ENCODE data around the gene CCDC57.

The CCDC57 gene

GRCh38 chr17:82127704-82128103, 84.9 kb downstream of the CCDC57 start:
- TF ChIP-seq, protein P1, sequence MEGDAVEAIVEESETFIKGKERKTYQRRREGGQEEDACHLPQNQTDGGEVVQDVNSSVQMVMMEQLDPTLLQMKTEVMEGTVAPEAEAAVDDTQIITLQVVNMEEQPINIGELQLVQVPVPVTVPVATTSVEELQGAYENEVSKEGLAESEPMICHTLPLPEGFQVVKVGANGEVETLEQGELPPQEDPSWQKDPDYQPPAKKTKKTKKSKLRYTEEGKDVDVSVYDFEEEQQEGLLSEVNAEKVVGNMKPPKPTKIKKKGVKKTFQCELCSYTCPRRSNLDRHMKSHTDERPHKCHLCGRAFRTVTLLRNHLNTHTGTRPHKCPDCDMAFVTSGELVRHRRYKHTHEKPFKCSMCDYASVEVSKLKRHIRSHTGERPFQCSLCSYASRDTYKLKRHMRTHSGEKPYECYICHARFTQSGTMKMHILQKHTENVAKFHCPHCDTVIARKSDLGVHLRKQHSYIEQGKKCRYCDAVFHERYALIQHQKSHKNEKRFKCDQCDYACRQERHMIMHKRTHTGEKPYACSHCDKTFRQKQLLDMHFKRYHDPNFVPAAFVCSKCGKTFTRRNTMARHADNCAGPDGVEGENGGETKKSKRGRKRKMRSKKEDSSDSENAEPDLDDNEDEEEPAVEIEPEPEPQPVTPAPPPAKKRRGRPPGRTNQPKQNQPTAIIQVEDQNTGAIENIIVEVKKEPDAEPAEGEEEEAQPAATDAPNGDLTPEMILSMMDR (IDR thresholded peaks at IDR 0.05; ENCODE audit: borderline replicate concordance, insufficient read depth, low read depth, low read length) = no peak
- H3K4me3 ChIP-seq (ENCODE audit: low read depth, low read length) = no peak overlapping the region

- no peak overlapping the region for H3K4me3 ChIP-seq (ENCODE audit: low read depth, low read length)
- TF ChIP-seq, protein P1 (IDR thresholded peaks at IDR 0.05; ENCODE audit: borderline replicate concordance, insufficient read depth, low read depth, low read length) = no peak
These were observed 85.4 kb downstream of the CCDC57 start for GRCh38 chr17:82127315-82127595.

- TF ChIP-seq, protein P1 (IDR thresholded peaks at IDR 0.05; ENCODE audit: borderline replicate concordance, insufficient read depth, low read depth, low read length) = no peak
- no peak overlapping the region for H3K4me3 ChIP-seq (ENCODE audit: low read depth, low read length)
These were observed 85.9 kb downstream of the CCDC57 start for GRCh38 chr17:82126556-82127314.

GRCh38 chr17:82124101-82124500, 88.5 kb downstream of the CCDC57 start:
- H3K4me3 ChIP-seq (ENCODE audit: low read depth, low read length) = no peak overlapping the region
- TF ChIP-seq, protein P1 (IDR thresholded peaks at IDR 0.05; ENCODE audit: borderline replicate concordance, insufficient read depth, low read depth, low read length) = no peak

DNA sequence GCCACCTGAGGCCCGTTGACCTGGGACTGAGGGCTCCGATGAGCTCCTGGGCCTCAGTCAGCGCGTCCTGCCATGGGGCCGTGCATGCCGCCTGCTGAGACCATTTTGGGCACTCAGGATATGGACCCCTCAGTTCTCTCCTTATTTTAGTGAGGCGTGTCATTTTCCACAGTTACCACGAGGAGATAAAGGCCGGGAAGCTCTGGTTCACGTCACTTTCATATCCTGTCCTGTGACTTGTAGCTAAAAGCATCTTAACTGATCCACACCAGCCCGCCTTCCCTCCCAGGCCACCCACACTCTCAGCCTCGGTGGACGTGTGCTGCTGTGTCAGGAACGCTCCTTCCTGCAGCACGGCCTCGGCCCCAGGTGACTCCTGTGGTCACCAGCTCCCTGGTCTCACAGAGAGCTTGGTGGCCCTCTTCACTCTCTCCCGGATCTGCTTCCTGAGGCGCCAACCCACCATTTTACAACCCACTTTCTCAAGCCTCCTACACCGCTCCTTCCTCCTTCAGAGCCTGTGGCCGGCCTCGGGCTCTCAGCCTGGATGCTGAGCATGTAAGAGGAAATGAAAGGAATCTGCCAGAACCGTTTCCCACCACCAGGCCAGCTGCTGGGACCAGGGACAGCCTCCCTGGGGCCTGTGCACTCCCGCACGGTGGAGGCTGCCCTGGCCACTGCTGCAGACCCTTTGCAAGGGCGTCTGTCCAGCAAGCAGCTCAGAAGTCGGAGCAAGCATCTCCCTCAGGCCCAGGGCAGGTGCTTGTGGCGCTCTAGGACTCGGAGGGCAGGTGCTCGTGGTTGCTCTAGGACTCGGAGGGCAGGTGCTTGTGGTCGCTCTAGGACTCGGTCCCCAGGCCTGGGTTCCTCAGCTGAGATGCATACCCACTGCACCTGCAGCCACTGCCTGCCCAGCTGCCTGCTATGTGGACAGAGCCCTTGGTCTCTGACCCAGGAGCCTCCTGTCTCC, 90.7 kb downstream of the CCDC57 start:
- no peak overlapping the region for H3K4me3 ChIP-seq (ENCODE audit: low read depth, low read length)
- TF ChIP-seq, protein P1 (IDR thresholded peaks at IDR 0.05; ENCODE audit: borderline replicate concordance, insufficient read depth, low read depth, low read length) = no peak

- no peak overlapping the region for H3K4me3 ChIP-seq (ENCODE audit: low read depth, low read length)
- TF ChIP-seq, protein P1 (IDR thresholded peaks at IDR 0.05; ENCODE audit: borderline replicate concordance, insufficient read depth, low read depth, low read length) = no peak
These were observed 91.4 kb downstream of the CCDC57 start for GRCh38 chr17:82121246-82121645.

All from GM12875 (cell line).